SK-N-SH (cell line): ENCODE measurements around the gene PLA2G1B.

Experiments used
- CTCF ChIP-seq: fragments of 200-600 bp; sonication (generic); IDR thresholded peaks from 2 replicates; pipeline ENCODE4 v1.6.1; 2017; ENCODE audit warnings: antibody characterized with exemption, mild to moderate bottlenecking, moderate library complexity
- MXI1 ChIP-seq: IDR thresholded peaks from 2 replicates; pipeline ENCODE4 v1.6.1; 2012; ENCODE audit warnings: mild to moderate bottlenecking, low read depth, low read length, improper control_type of control experiment
- POLR2AphosphoS5 ChIP-seq: IDR thresholded peaks from 2 replicates; pipeline ENCODE4 v1.6.1; 2012; ENCODE audit warnings: low read depth, low read length
- SIN3A ChIP-seq: IDR thresholded peaks from 2 replicates; pipeline ENCODE4 v1.6.1; 2012; ENCODE audit warnings: low read depth, mild to moderate bottlenecking, low read length, moderate library complexity, borderline replicate concordance

- TF ChIP-seq CTCF: no peak
- no peak for TF ChIP-seq POLR2AphosphoS5
- TF ChIP-seq SIN3A: no peak
- TF ChIP-seq MXI1: no peak
Observed at GRCh38 chr12:120343692-120344091, 16.1 kb upstream of the PLA2G1B start.
